Measurements from ENCODE around the gene UNC5A. TPM values are rescaled to one million over a fixed set of nuclear protein-coding genes. Genes with fewer than 3 reads are reported as not detected.

The UNC5A gene
- total RNA-seq, 2 experiments from 2014 or later: not detected

- Mint-ChIP-seq H3K27me3 (no peaks in the 10 kb centered on the region), H3K4me3 (no peak overlapping the region), H3K4me1 (peaks cover 8% of the 10 kb centered on the region), H3K36me3 (ENCODE audit: low read depth) (no peaks in the 10 kb centered on the region), H3K9me3 (no peaks in the 10 kb centered on the region), H3K27ac (no peak overlapping the region)
- no peak for DNase-seq
- ChIA-PET POLR2A (no interaction called here), CTCF (interaction anchor here (0.9 kb wide), 1 partner anchor 226 kb away, joined by 3 read pairs; no protein-coding TSS in a partner anchor)
These were observed 76.2 kb downstream of the UNC5A start for GRCh38 chr5:176886336-176887251.

GRCh38 chr5:176887252-176887849, 77.0 kb downstream of the UNC5A start:
- Mint-ChIP-seq H3K36me3 (ENCODE audit: low read depth) (no peaks in the 10 kb centered on the region), H3K27ac (no peak overlapping the region), H3K27me3 (no peaks in the 10 kb centered on the region), H3K9me3 (no peaks in the 10 kb centered on the region), H3K4me3 (no peak overlapping the region), H3K4me1 (peaks cover 8% of the 10 kb centered on the region)
- ChIA-PET CTCF (no interaction called here), POLR2A (no interaction called here)
- no peak for DNase-seq

GRCh38 chr5:176888016-176888864, 77.9 kb downstream of the UNC5A start:
- H3K27ac Mint-ChIP-seq: no peak overlapping the region
- ChIA-PET CTCF (no interaction called here), POLR2A (no interaction called here)
- no peaks in the 10 kb centered on the region for H3K27me3 Mint-ChIP-seq
- H3K9me3 Mint-ChIP-seq: no peaks in the 10 kb centered on the region
- peaks cover 8% of the 10 kb centered on the region for H3K4me1 Mint-ChIP-seq
- no peaks in the 10 kb centered on the region for H3K36me3 Mint-ChIP-seq (ENCODE audit: low read depth)
- DNase-seq: no peak
- H3K4me3 Mint-ChIP-seq: no peak overlapping the region

- Mint-ChIP-seq H3K27ac (no peak overlapping the region), H3K4me1 (peaks cover 8% of the 10 kb centered on the region), H3K4me3 (no peak overlapping the region), H3K36me3 (ENCODE audit: low read depth) (no peaks in the 10 kb centered on the region), H3K9me3 (no peaks in the 10 kb centered on the region), H3K27me3 (no peaks in the 10 kb centered on the region)
- POLR2A ChIA-PET: no interaction called here
- no peak for DNase-seq
- CTCF ChIA-PET: no interaction called here
These were observed 78.5 kb downstream of the UNC5A start for GRCh38 chr5:176888865-176889165.

GRCh38 chr5:176889321-176890280, 79.2 kb downstream of the UNC5A start:
- POLR2A ChIA-PET: no interaction called here
- no peaks in the 10 kb centered on the region for H3K9me3 Mint-ChIP-seq
- H3K4me1 Mint-ChIP-seq: peaks cover 6% of the 10 kb centered on the region
- no peaks in the 10 kb centered on the region for H3K36me3 Mint-ChIP-seq (ENCODE audit: low read depth)
- H3K4me3 Mint-ChIP-seq: no peak overlapping the region
- CTCF ChIA-PET: no interaction called here
- DNase-seq: no peak
- H3K27me3 Mint-ChIP-seq: no peaks in the 10 kb centered on the region
- H3K27ac Mint-ChIP-seq: no peak overlapping the region

GRCh38 chr5:176890455-176891330, 80.3 kb downstream of the UNC5A start:
- Mint-ChIP-seq H3K4me3 (no peak overlapping the region), H3K4me1 (peaks cover 4% of the 10 kb centered on the region), H3K36me3 (ENCODE audit: low read depth) (no peaks in the 10 kb centered on the region), H3K9me3 (no peaks in the 10 kb centered on the region), H3K27ac (no peak overlapping the region), H3K27me3 (no peaks in the 10 kb centered on the region)
- ChIA-PET POLR2A (interaction anchor here (1.0 kb wide), 1 partner anchor 25 kb away, joined by 3 read pairs; no protein-coding TSS in a partner anchor), CTCF (no interaction called here)
- no peak for DNase-seq

GRCh38 chr5:176891331-176891958, 81.1 kb downstream of the UNC5A start:
- H3K27me3 Mint-ChIP-seq: no peaks in the 10 kb centered on the region
- no peak overlapping the region for H3K4me3 Mint-ChIP-seq
- H3K27ac Mint-ChIP-seq: no peak overlapping the region
- CTCF ChIA-PET: no interaction called here
- H3K4me1 Mint-ChIP-seq: peaks cover 7% of the 10 kb centered on the region
- H3K36me3 Mint-ChIP-seq (ENCODE audit: low read depth): no peaks in the 10 kb centered on the region
- POLR2A ChIA-PET: interaction anchor here (0.6 to 1.0 kb wide), 2 partner anchors 24 to 419 kb away, joined by 3 read pairs; no protein-coding TSS in a partner anchor
- no peaks in the 10 kb centered on the region for H3K9me3 Mint-ChIP-seq
- no peak for DNase-seq

- CTCF ChIA-PET: no interaction called here
These were observed 82.3 kb downstream of the UNC5A start for GRCh38 chr5:176892663-176893062.

GRCh38 chr5:176894298-176894697, 83.9 kb downstream of the UNC5A start:
- ChIA-PET POLR2A (no interaction called here), CTCF (no interaction called here)
- no peaks in the 10 kb centered on the region for H3K9me3 Mint-ChIP-seq
- H3K4me1 Mint-ChIP-seq: peaks cover 12% of the 10 kb centered on the region
- no peaks in the 10 kb centered on the region for H3K27me3 Mint-ChIP-seq
- no peak for DNase-seq
- H3K4me3 Mint-ChIP-seq: no peak overlapping the region
- H3K36me3 Mint-ChIP-seq (ENCODE audit: low read depth): no peaks in the 10 kb centered on the region
- no peak overlapping the region for H3K27ac Mint-ChIP-seq

More at GRCh38 chr5:176892663-176893062, 82.3 kb downstream of the UNC5A start:
- H3K27me3 Mint-ChIP-seq: no peaks in the 10 kb centered on the region
- POLR2A ChIA-PET: no interaction called here
- H3K27ac Mint-ChIP-seq: no peak overlapping the region
- DNase-seq: no peak
- H3K36me3 Mint-ChIP-seq (ENCODE audit: low read depth): no peaks in the 10 kb centered on the region
- no peak overlapping the region for H3K4me3 Mint-ChIP-seq
- H3K4me1 Mint-ChIP-seq: peaks cover 7% of the 10 kb centered on the region
- H3K9me3 Mint-ChIP-seq: no peaks in the 10 kb centered on the region

DNA sequence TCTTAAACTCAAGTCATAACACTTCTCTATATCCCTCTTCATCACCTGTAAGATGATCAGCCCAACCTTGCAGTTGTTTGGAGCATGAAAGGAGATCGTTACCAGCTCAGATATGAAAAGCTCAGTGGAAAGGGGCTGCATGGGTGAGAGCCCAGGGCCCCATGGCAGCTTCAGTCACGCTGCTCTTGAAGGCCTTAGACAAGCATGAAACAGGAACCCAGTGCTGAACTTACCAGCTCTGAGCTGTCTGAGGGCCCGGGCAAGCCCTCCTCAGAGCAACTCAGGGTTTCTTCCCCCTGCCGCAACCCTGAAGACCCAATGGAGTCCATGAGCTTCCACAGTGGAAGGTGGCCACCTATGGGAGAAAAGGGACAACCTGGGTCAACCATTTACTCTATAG, 85.5 kb downstream of the UNC5A start:
- no peak for DNase-seq
- ChIA-PET CTCF (interaction anchor here (0.9 kb wide), 1 partner anchor 234 kb away, joined by 3 read pairs; no protein-coding TSS in a partner anchor), POLR2A (no interaction called here)
- H3K27me3 Mint-ChIP-seq: no peaks in the 10 kb centered on the region
- H3K4me3 Mint-ChIP-seq: no peak overlapping the region
- no peaks in the 10 kb centered on the region for H3K9me3 Mint-ChIP-seq
- peaks cover 21% of the 10 kb centered on the region for H3K4me1 Mint-ChIP-seq
- no peak overlapping the region for H3K27ac Mint-ChIP-seq
- no peaks in the 10 kb centered on the region for H3K36me3 Mint-ChIP-seq (ENCODE audit: low read depth)

DNA sequence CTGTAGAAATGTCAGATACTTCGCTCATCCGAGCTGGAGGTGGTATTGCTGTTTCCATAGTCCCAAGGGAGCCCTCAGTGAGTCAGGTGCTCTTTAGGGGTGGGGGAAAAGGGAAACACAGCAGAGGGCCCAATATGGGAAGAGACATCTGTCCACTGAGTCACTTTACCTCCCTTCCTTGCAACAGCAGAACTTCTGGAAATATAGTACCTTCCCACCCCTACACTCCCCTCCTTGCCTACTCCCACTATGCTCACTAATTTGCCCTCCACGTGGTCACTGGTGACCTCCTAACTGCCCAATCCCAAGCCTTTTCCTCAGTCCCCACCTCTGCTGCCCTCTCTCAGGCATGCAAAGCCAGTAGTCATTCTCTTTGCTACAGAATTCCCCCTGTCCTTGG, 86.9 kb downstream of the UNC5A start:
- no peaks in the 10 kb centered on the region for H3K27me3 Mint-ChIP-seq
- no peak overlapping the region for H3K27ac Mint-ChIP-seq
- peaks cover 3% of the 10 kb centered on the region for H3K36me3 Mint-ChIP-seq (ENCODE audit: low read depth)
- H3K9me3 Mint-ChIP-seq: no peaks in the 10 kb centered on the region
- POLR2A ChIA-PET: no interaction called here
- DNase-seq: no peak
- no peak overlapping the region for H3K4me3 Mint-ChIP-seq
- CTCF ChIA-PET: no interaction called here
- H3K4me1 Mint-ChIP-seq: peaks cover 31% of the 10 kb centered on the region

Measured in activated CD4-positive, alpha-beta memory T cell treated with anti-CD3 and anti-CD28 coated beads, Interleukin-2, amount 10 ng/mL, durations not matched to agents 7 days and 5 days (primary cell).